GM13977 (cell line): ENCODE measurements around the gene HLA-DQB2.
"Not testable (repeated sequence)": the region's sequence is repeated elsewhere in the genome, so short reads cannot be mapped to it uniquely, and the experiment has no call there.

ENCODE experiments used
- DNase-seq: peaks from one replicate; pipeline ENCODE4 v3.0.0; 2012; ENCODE audit warnings: low spot score
- CTCF ChIP-seq: IDR thresholded peaks from 2 replicates; pipeline ENCODE4 v1.5.1; 2012; ENCODE audit warnings: mild to moderate bottlenecking, control low read depth; ENCODE audit not compliant: insufficient read depth; ENCODE audit errors: extremely low read depth, missing control alignments
- in situ Hi-C: fragments of 300-500 bp; cut with MboI; formaldehyde crosslinking; loops from one replicate; pipeline ENCODE4 v1.12.0; 2022; ENCODE audit warnings: low sequenced_read_pairs, low pct_unique_long_range_greater_than_20kb, mixed read lengths, inconsistent platforms; ENCODE audit not compliant: unreplicated experiment

Gene HLA-DQB2

GRCh38 chr6:32752580-32752979, 10.8 kb downstream of the HLA-DQB2 start:
- in situ Hi-C loops: no loop called here
- DNase-seq: no peak
- TF ChIP-seq CTCF: no peak

- DNase-seq, in situ Hi-C loops: not testable (repeated sequence)
These were observed 17.7 kb downstream of the HLA-DQB2 start for GRCh38 chr6:32745649-32746048.

- no peak for TF ChIP-seq CTCF
- no peak for DNase-seq
- in situ Hi-C loops: no loop called here
These were observed 18.6 kb downstream of the HLA-DQB2 start for GRCh38 chr6:32744776-32745175.

GRCh38 chr6:32742374-32742773, 21.0 kb downstream of the HLA-DQB2 start:
- no peak for DNase-seq
- TF ChIP-seq CTCF: no peak
- in situ Hi-C loops: no loop called here

GRCh38 chr6:32741031-32741960, 22.0 kb downstream of the HLA-DQB2 start, which contains the start of gene HLA-DQA2:
HLA-DQA2 (plus strand) TSS chr6:32741391; CDS start chr6:32741444, 53 bp downstream.
- no peak for TF ChIP-seq CTCF
- no peak for DNase-seq
- in situ Hi-C loops: no loop called here

GRCh38 chr6:32738126-32738525, 25.2 kb downstream of the HLA-DQB2 start:
- TF ChIP-seq CTCF: no peak
- no peak for DNase-seq
- in situ Hi-C loops: no loop called here

- in situ Hi-C loops: no loop called here
- no peak for DNase-seq
These were observed 44.5 kb downstream of the HLA-DQB2 start for GRCh38 chr6:32718879-32719278.

More at GRCh38 chr6:32718879-32719278, 44.5 kb downstream of the HLA-DQB2 start:
- no peak for TF ChIP-seq CTCF
